GM19328 (cell line): ENCODE data around the gene S100A4.
"Not testable (repeated sequence)": the region's sequence is repeated elsewhere in the genome, so short reads cannot be mapped to it uniquely, and the experiment has no call there.

Source experiments
- ATAC-seq: cut with Tn5 transposase; IDR thresholded peaks from one replicate; pipeline ENCODE4 v1.9.1; 2021; ENCODE audit warnings: mild to moderate bottlenecking, moderate library complexity; ENCODE audit not compliant: unreplicated experiment

S100A4 gene

GRCh38 chr1:153535242-153536011 is 10.2 kb downstream of the S100A4 start, which contains the start of gene S100A6:
Gene S100A6 (minus strand): TSS chr1:153535991. CDS start chr1:153535339, 652 bp downstream.
- no peak for ATAC-seq

GRCh38 chr1:153534925-153535241 is 10.7 kb downstream of the S100A4 start:
- no peak for ATAC-seq

GRCh38 chr1:153534226-153534924 is 11.2 kb downstream of the S100A4 start:
- no peak for ATAC-seq

GRCh38 chr1:153533689-153534201 is 11.9 kb downstream of the S100A4 start:
- no peak for ATAC-seq

GRCh38 chr1:153532769-153533599 is 12.6 kb downstream of the S100A4 start:
- ATAC-seq = no peak

- no peak for ATAC-seq
Observed at GRCh38 chr1:153532181-153532580, 13.4 kb downstream of the S100A4 start.

- ATAC-seq = no peak
Observed at GRCh38 chr1:153531638-153532037, 14.0 kb downstream of the S100A4 start.

- ATAC-seq = no peak
Observed at GRCh38 chr1:153527683-153528040, 17.9 kb downstream of the S100A4 start.

GRCh38 chr1:153527023-153527682 is 18.5 kb downstream of the S100A4 start:
- no peak for ATAC-seq

GRCh38 chr1:153526132-153526543 is 19.5 kb downstream of the S100A4 start:
- ATAC-seq = no peak

- ATAC-seq = no peak
Observed at GRCh38 chr1:153525088-153525728, 20.4 kb downstream of the S100A4 start.

- ATAC-seq = not testable (repeated sequence)
Observed at GRCh38 chr1:153522353-153523048, 23.1 kb downstream of the S100A4 start.

GRCh38 chr1:153521808-153522207 is 23.8 kb downstream of the S100A4 start:
- ATAC-seq = not testable (repeated sequence)

- no peak for ATAC-seq
Observed at GRCh38 chr1:153520818-153521476, 24.7 kb downstream of the S100A4 start.

- ATAC-seq = not testable (repeated sequence)
Observed at GRCh38 chr1:153520137-153520691, 25.4 kb downstream of the S100A4 start.

- ATAC-seq = no peak
Observed at GRCh38 chr1:153519242-153519641, 26.4 kb downstream of the S100A4 start.

- no peak for ATAC-seq
Observed at GRCh38 chr1:153515504-153516394, 29.9 kb downstream of the S100A4 start.

- no peak for ATAC-seq
Observed at GRCh38 chr1:153513666-153514065, 31.9 kb downstream of the S100A4 start.
